NCI-H187 (cell line): ENCODE data around the gene TGM5.
A peak's percentile ranks its signal among the peaks of the same experiment; 100 is the strongest.
"Not testable (repeated sequence)": the region's sequence is repeated elsewhere in the genome, so short reads cannot be mapped to it uniquely, and the experiment has no call there.

Source experiments
- DNase-seq, 2 experiments: peaks; one replicate each; lab custom pipeline; 2025; lab: John Stamatoyannopoulos, UW

Gene TGM5, protein sequence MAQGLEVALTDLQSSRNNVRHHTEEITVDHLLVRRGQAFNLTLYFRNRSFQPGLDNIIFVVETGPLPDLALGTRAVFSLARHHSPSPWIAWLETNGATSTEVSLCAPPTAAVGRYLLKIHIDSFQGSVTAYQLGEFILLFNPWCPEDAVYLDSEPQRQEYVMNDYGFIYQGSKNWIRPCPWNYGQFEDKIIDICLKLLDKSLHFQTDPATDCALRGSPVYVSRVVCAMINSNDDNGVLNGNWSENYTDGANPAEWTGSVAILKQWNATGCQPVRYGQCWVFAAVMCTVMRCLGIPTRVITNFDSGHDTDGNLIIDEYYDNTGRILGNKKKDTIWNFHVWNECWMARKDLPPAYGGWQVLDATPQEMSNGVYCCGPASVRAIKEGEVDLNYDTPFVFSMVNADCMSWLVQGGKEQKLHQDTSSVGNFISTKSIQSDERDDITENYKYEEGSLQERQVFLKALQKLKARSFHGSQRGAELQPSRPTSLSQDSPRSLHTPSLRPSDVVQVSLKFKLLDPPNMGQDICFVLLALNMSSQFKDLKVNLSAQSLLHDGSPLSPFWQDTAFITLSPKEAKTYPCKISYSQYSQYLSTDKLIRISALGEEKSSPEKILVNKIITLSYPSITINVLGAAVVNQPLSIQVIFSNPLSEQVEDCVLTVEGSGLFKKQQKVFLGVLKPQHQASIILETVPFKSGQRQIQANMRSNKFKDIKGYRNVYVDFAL

DNA sequence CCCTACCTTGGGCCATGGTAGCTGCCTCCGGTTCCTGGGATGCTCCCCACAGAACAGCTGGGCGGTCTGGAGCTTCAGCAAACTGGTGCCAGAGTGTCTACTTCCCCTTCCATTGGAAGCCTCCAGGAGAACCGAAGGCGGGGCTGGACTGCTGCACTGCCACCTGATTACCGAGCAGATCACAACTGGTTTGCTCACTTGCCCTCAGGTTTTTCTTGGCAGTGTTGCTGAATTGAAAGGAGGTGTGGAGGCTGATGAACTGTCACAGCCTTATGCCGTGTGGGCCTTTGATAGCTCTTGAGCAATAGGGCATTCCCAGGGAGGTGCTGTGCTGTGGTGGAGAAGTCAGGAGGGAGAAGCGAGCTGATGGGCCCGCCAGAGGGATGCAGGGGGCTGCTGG lies at the start of gene TGM5:
Gene TGM5 (minus strand): TSS at position 95 of the 400 bp plus-strand sequence. CDS start 79 bp downstream, at position 16.
- no peak for DNase-seq

DNA sequence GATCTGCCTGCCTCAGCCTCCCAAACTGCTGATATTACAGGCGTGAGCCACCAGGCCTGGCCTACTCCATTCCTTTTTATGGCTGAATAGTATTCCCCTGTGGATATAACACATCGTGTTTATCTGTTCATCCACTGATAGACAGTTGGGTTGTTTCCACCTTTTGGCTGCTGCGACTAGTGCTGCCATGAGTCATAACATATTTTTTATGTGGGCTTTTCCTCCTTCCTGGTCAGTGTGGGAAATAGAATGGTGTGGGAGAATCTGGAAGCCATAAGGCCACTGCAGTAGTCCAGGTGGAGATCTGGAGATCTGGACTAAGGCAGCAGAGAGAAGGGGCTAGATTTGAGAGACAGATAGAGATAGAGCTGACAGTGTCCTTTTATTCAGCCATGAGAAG lies 47.4 kb upstream of the TGM5 start:
- DNase-seq: no peak

DNA sequence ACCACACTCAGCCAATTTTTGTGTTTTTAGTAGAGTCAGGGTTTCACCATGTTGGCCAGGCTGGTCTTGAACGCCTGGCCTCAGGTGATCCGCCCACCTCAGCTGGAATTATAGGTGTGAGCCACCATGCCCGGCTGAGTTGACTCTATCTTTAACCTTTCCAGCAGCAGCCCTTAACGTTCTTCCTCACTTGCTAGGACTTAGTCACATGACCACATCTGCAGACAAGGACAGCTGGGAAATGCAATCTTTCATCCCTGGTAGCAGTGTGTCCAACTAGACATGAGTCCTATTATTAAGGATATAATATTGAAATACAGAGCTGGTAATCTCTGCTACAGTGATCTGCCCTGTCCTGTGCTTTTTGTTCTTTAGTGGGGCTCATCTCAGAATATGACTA lies 45.6 kb upstream of the TGM5 start:
- no peak for DNase-seq

DNA sequence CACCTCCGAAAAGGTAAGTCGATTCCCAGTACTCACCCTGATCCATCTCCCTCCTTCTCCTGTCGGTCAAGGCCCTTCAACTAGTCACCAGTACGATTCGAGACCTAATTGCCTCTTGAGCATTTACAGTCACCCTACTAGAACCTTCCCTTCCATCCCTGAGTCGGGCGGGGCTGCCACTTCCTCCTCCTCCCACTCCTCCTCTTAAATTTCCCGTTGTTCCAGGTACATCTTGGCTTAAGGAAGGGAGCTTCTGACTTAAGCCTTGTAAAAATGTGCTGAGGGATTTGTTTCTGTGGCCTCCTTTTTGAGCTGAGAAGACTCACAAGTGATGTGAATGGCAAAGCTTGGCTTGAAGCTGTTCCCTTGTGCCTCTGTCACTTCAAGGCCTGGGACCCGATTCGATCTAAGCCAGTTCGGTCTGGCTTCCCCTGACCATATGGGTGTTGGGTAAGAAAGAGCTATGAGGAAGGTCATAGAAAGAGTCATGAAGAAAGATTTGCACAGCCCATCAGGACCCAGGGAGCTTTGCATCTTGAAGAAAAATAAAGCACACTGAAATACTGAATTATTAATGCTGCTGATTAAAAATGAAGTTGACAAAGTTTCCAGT lies 35.6 kb upstream of the TGM5 start, which contains the start of gene TGM7:
Gene TGM7 (minus strand): TSS at position 51 of the 613 bp plus-strand sequence.
- no peak for DNase-seq

DNA sequence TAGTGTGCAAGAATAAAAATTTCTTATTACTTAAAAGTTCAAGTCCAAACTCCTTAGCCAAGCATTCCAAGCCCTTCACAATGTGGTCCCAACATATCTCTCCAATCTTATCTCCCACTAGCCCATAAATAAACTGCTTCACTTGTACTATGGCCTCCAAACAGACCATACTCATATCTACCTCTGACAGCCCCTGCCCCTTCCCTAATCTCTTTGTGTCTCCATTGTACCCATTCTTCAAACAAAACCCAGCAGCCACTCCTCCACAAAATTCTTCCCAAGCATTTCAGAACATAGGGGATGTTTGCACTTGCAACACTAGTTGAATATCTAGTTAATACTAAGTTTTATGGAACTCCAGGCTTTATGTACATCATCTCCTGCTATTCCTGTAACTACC lies 33.2 kb upstream of the TGM5 start:
- DNase-seq: no peak

DNA sequence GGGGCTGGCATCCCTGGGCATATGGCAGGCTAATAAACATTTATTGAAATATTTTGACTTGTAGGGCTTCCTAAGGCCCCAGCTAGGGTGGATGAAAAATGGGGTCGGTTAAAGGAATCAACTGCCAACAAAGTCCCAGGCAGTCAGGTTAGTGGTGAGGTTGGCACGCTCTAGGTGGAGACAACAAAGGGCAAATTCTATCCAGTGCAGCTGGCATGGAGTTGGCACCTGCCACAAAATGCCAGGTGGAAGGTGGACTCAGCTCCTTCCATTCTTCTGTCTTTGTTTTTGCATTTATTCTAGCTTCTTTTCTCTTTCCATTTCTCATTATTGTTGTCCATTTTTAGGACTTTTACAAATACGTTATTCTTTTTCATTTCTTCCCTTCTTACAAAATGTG lies 32.7 kb upstream of the TGM5 start:
- DNase-seq: no peak

DNA sequence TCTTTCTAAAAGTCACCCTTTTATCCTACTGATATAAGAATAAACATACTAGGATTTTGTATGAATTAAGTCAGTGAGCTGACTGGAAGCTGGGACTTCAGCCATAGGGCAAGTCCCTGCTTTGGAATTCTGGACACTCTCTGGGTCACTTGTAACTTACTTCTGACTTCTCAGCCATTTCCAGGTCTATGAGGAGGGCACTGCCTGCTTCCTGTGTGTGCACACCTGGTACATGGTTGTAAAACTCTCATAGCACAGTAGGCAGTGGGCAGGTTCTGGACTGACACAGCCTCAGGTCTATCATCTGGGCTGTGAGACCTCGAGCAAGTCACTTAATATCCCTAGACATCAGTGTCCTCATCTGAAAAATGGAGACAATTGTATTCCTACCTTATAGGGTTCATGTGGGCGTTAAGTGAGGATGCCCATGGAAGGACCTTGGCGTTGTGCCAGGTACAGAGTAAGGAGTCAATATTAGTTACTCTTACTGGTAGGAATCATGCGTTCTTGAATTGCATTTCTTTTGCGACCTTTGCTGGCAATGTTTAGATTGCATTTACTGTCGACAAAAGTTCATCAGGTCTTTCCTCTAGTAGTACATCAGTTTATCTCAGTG lies 27.5 kb upstream of the TGM5 start:
- no peak for DNase-seq

DNA sequence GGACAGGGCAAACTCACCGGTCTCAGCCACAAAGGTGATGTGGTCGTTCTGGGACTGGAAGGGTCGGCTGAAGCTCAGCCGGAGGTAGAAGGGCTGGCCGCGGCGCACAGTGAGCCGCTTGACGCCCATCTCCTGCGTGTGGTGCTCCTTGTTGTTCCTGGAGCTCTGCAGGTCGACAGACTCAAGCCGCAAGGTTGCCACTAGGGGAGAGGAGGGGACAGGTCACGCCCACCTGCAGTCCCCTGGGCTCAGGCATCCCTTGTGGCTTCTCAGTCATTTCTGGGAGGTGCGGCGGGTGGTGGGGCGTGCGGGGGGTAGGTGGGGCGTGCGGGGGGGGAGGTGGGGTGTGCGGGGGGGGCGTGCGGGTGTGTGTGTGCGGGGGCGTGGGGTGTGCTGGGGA lies 26.7 kb upstream of the TGM5 start:
- no peak for DNase-seq

DNA sequence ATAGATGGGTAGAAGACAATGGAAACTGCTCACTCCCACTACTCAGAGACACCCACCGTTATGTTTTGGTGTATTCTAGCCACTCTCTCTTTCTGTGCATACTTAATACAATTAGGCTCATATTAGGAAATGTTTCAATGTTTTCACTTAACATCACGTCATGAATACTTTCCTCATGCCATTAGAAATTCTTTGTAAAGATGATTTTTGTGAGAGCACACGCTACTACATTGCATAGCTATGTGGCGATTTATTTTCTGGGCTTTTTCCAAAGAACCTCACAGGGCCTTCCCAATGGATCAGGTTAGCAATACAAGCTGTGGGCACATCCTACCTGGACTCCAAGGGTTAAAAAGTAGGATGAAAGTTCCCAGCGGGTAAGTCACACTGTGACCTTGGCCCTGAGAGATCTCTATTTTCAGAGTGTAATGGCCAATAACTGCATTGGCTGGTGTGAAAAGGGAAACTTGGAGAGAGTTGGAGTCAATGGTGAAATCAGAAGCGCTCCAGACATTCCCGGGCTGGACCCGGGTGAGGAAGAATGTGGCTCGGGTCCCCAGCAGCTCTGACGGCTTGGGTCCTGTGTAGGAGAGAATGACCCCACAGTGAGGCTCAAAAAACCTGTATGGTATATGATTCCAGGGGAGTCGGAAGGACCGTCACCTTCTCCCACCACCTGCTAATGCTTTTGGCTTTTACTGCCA lies 25.8 kb upstream of the TGM5 start:
- DNase-seq: no peak

DNA sequence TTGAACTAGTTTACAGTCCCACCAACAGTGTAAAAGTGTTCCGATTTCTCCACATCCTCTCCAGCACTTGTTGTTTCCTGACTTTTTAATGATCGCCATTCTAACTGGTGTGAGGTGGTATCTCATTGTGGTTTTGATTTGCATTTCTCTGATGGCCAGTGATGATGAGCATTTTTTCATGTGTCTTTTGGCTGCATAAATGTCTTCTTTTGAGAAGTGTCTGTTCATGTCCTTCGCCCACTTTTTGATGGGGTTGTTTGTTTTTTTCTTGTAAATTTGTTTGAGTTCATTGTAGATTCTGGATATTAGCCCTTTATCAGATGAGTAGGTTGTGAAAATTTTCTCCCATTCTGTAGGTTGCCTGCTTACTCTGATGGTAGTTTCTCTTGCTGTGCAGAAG lies 22.9 kb upstream of the TGM5 start:
- DNase-seq: not testable (repeated sequence)

DNA sequence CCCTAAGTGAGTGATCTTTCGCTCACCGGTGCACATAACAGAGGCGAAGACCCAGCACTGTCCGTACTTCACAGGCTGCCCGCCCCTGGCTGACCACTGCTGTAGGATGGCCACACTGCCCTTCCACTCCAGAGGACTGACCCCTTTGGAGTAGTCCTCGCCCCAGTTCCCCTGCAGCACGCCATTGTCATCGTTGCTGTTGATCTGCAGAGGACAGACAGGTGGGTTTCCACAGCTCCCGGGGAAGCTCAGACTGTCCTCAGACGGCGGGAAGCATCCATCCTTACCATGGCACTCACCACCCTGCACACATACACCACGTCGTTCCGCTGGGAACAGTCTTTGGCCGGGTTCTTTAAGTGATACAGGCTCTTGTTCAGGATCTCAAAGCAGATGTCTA lies 20.5 kb upstream of the TGM5 start:
- no peak for DNase-seq

DNA sequence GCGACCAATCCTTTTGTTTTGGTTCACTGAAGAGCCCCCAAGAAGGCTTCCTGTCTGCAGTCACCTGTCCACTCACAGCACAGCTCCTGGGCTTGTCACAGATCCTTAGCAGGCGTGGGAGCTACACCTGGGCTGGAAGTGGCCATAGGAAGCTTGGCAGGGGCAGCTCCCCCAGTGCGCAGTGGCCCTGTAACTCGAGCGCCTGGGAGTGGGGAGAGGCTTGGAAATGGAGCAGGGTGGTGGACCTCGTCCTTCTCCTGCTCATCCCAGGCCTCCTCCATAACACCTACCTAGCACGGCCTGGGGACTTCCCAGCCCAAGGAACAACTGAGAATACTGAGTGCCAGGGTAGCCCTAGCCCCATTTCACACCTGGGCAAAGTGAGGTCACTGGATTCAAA lies 19.3 kb upstream of the TGM5 start:
- no peak for DNase-seq

DNA sequence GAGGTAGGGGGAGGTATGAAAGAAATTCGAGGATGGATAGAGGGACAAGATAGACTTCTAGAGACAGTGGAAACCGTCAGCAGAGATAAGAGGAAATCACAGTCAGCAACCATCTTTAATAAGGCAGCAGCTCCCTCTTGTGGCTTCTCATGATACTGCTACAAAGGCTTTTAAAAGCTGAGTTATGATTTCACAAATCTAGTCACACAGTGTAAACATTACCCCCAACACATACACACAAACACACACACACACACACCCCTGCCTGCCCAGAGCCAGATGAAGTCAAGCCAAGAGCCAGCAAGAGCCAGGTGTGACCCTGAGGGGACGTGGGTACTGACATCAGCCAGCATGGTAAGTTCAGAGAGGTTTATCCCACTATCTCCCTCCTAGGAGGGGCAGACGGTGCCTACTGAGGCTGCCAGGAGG lies 18.9 kb upstream of the TGM5 start:
- DNase-seq: peak in 1 of 2 experiments; percentile 21

DNA sequence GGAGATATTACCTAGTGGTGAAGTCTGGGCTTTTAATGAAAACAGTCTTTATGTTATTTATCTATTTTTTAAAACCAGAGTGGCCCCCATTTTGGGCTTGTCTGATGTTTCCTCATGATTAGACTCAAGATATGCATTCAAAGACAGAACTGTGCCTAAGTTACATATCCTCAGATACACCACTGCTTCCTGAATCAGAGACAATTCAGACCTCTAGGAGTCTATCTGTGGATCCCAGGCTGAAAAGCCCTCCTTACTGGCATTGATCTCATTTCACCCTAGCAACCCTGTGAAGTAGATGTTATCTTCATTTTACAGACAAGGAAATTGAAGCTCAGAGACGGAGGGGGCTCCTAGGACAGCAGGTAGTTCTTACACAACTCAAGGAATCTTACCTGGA lies 16.8 kb upstream of the TGM5 start:
- DNase-seq: no peak

DNA sequence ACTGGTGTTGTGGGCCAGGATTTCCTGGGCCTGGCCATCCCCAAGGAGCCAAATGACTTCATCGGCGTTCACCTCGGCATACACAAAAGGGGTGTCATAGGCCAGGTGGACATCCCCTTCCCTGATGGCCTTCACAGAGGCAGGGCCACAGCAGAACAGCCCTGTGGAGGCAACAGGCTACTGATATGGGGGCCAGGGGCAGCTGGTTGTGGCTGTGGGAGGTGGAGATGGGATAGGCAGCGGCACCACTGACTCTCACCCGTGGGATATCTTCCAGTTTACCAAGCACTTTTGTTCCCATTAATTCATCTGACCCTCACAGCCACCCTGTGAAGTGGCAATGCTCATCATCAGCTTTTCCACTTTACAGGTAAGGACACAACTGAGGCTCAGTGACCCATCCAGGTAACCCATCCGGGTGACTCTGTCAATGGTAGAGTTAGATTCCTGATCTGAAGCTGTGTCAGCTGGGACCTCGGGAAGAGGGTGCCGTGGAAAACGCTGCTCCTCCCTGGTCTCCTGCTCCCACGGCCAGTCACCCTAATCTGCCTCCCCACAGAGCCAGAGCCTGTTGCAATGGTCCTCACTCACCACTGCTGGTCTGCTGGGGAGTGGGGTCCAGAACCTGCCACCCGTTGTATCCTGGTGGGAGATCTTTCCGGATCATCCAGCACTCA lies 15.3 kb upstream of the TGM5 start:
- DNase-seq: no peak

DNA sequence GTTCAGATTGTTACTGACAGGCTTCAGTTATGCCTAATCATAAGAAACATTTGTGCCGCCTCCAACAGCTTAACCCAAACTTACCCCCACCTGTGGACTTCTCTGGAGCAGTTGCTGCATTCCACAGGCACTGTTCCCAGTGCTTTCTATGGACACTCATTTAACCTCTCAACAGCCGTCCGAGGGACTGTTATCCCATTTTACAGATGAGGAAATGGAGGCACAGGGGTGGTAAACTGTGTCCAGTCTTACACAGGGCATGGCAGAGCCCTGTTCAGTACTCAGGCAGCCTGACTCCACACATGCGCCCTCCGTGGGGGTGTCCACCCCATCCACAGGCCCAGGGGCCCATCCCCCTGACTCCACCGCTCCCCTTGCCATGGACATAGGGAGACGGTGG lies 14.3 kb upstream of the TGM5 start:
- DNase-seq: no peak

DNA sequence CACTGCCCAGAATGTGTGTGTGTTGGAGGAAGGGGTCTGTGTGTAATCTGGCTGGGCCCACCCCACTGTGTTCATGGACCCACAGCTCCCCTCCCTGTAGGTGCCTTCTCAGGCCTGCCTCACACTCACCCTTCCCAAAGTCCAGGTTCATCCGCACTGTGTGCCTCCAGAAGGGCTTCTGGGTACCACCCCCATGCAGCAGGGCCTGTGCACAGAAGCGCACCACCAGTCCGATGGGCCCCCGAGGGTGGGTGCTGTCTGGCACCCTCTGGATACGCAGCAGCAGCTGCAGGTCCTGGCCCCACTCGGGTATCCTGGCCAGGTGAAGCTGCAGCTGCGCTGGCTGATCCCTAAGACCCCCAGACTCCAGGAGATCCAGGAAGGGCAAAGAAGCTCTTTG lies 12.8 kb upstream of the TGM5 start:
- no peak for DNase-seq

DNA sequence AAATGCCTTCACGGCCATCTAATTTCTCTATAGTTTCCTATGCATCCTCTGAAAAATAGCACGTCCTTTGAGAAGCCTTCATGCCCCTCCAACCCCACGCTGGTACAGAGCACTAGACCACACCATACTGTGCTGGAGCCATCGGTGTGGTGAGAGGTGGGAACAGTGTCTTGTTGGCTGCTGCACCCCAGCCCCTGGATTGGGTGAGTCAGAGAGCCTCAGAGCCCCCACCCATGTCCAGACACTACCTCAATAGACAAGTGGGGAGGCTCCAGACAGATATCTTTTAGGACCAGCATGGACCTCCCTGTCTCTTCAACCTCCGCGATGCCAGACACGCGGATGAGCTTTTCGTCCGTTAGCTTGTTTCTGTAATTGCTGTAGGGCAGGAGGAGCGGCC lies 12.1 kb upstream of the TGM5 start:
- no peak for DNase-seq

DNA sequence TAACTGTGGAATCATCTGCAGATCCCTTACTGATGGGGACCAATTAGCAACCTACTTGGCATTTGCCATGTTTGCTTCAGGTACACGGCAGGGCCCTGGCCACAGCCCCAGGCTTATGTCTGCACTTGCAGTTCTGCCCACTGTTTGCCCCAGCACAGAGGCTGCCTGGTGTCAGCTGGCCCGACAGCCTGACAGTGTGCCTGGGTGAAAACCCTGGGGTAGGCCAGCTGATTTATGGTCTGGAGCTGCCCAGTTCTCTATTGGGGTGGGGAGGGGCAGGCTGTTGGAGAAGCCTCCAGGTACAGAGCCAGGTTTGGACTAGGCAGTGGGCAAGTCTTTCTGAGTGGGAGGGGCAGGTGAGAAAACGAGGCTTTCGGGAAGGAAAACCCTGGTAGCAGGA lies 11.2 kb upstream of the TGM5 start:
- no peak for DNase-seq

DNA sequence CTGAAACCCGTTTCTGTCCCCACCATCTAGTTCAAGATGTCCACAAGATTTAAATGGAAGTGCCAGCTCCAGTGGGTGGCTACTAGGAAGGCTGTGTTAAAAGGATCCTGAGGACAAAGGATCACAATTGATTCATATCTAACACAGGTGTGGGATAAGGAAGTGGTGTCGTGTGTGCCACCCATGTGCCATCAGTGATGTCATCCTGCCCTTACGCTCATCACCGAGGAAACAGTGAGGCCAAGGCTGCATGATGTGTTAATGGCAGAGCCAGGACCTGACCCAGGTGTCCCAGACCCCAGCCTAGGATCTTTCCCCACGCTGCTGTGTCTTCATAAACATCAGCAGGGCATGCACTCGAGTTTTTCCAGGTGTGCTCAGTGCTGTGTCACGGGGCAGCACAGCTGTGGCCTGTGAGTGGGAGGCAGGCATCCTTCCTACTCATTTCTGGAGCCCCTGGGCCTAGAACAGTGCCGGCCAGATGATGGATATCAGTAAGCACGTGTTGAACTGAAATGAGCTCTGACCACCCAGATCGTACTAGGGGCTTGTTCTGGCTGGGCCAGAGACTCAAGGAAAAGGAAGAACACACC lies 10.6 kb upstream of the TGM5 start:
- no peak for DNase-seq
